PC-9 (cell line): ENCODE measurements around the gene LARGE1.

Source experiments
- EZH2 ChIP-seq: fragments of 200-600 bp; sonication (generic); IDR thresholded peaks from 2 replicates; pipeline ENCODE4 v1.8.0; 2017; ENCODE audit warnings: antibody characterized with exemption, low read depth
- TF ChIP-seq, protein P1 (sequence below): fragments of 200-600 bp; sonication (generic); conservative IDR thresholded peaks from 2 replicates; pipeline ENCODE4 v1.6.1; 2017; ENCODE audit warnings: mixed run types, antibody characterized with exemption, mild to moderate bottlenecking, moderate library complexity

DNA sequence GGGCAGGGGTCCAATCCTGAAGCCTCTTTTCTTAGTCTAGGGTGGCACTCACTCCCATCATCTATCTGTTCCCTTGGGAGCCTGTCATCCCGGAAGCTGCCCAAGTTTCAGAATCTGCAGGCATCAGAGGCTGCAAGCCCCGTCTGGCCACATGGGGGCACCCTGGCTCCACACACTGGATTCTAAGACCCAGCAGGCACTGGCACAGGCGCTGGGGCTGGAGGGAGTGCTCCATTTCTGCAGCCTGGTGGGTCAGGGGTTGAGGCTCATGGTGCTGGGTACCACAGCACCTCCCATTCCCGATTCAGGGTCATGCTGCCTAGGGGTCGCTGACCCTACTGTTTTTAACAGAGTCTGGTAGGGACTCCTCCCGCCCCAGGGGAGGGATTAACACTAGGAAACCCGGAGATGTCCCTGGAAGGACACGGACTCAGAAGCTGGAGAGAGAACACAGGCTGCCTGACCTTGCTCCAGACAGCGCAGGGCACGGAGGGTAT is 618.2 kb downstream of the LARGE1 start:
- TF ChIP-seq, protein P1, sequence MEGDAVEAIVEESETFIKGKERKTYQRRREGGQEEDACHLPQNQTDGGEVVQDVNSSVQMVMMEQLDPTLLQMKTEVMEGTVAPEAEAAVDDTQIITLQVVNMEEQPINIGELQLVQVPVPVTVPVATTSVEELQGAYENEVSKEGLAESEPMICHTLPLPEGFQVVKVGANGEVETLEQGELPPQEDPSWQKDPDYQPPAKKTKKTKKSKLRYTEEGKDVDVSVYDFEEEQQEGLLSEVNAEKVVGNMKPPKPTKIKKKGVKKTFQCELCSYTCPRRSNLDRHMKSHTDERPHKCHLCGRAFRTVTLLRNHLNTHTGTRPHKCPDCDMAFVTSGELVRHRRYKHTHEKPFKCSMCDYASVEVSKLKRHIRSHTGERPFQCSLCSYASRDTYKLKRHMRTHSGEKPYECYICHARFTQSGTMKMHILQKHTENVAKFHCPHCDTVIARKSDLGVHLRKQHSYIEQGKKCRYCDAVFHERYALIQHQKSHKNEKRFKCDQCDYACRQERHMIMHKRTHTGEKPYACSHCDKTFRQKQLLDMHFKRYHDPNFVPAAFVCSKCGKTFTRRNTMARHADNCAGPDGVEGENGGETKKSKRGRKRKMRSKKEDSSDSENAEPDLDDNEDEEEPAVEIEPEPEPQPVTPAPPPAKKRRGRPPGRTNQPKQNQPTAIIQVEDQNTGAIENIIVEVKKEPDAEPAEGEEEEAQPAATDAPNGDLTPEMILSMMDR: peak; percentile 97
- TF ChIP-seq EZH2: no peak
